ENCODE results near the gene CBLN3. TPM values are rescaled to one million over a fixed set of nuclear protein-coding genes. Genes with fewer than 3 reads are reported as not detected.

CBLN3 gene
- total RNA-seq, 1 donor from 2014 or later: 0.51 TPM

GRCh38 chr14:24378981-24379906, 50.2 kb downstream of the CBLN3 start:
- H3K27ac Mint-ChIP-seq (ENCODE audit: unreplicated experiment): no peak overlapping the region

GRCh38 chr14:24378327-24378726, 51.1 kb downstream of the CBLN3 start:
- H3K27me3 Mint-ChIP-seq (ENCODE audit: unreplicated experiment): peaks cover 5% of the 10 kb centered on the region
- H3K4me3 Mint-ChIP-seq (ENCODE audit: unreplicated experiment): no peak overlapping the region
- peaks cover 19% of the 10 kb centered on the region for H3K4me1 Mint-ChIP-seq (ENCODE audit: low read depth, unreplicated experiment)
- no peak for DNase-seq
- no peaks in the 10 kb centered on the region for H3K36me3 Mint-ChIP-seq (ENCODE audit: unreplicated experiment)
- TF ChIP-seq CTCF (IDR thresholded peaks at IDR 0.05; ENCODE audit: partially characterized antibody, unreplicated experiment): no peak
- peaks cover 3% of the 10 kb centered on the region for H3K9me3 Mint-ChIP-seq (ENCODE audit: unreplicated experiment)
- H3K27ac Mint-ChIP-seq (ENCODE audit: unreplicated experiment): no peak overlapping the region

More at GRCh38 chr14:24378981-24379906, 50.2 kb downstream of the CBLN3 start:
- Mint-ChIP-seq H3K9me3 (ENCODE audit: unreplicated experiment) (peaks cover 3% of the 10 kb centered on the region), H3K4me3 (ENCODE audit: unreplicated experiment) (no peak overlapping the region), H3K27me3 (ENCODE audit: unreplicated experiment) (peaks cover 5% of the 10 kb centered on the region), H3K4me1 (ENCODE audit: low read depth, unreplicated experiment) (peaks cover 19% of the 10 kb centered on the region), H3K36me3 (ENCODE audit: unreplicated experiment) (no peaks in the 10 kb centered on the region)
- DNase-seq: no peak
- TF ChIP-seq CTCF (IDR thresholded peaks at IDR 0.05; ENCODE audit: partially characterized antibody, unreplicated experiment): no peak

- TF ChIP-seq CTCF (IDR thresholded peaks at IDR 0.05; ENCODE audit: partially characterized antibody, unreplicated experiment): no peak
- H3K4me1 Mint-ChIP-seq (ENCODE audit: low read depth, unreplicated experiment): peaks cover 19% of the 10 kb centered on the region
- no peak overlapping the region for H3K27ac Mint-ChIP-seq (ENCODE audit: unreplicated experiment)
- no peak overlapping the region for H3K4me3 Mint-ChIP-seq (ENCODE audit: unreplicated experiment)
- H3K36me3 Mint-ChIP-seq (ENCODE audit: unreplicated experiment): no peaks in the 10 kb centered on the region
- DNase-seq: no peak
- peaks cover 5% of the 10 kb centered on the region for H3K27me3 Mint-ChIP-seq (ENCODE audit: unreplicated experiment)
- H3K9me3 Mint-ChIP-seq (ENCODE audit: unreplicated experiment): peaks cover 3% of the 10 kb centered on the region
These were observed 51.8 kb downstream of the CBLN3 start for GRCh38 chr14:24377657-24378056.

GRCh38 chr14:24377126-24377525, 52.3 kb downstream of the CBLN3 start:
- Mint-ChIP-seq H3K27ac (ENCODE audit: unreplicated experiment) (no peak overlapping the region), H3K27me3 (ENCODE audit: unreplicated experiment) (peaks cover 5% of the 10 kb centered on the region), H3K9me3 (ENCODE audit: unreplicated experiment) (peaks cover 3% of the 10 kb centered on the region), H3K4me3 (ENCODE audit: unreplicated experiment) (no peak overlapping the region), H3K4me1 (ENCODE audit: low read depth, unreplicated experiment) (peaks cover 19% of the 10 kb centered on the region), H3K36me3 (ENCODE audit: unreplicated experiment) (no peaks in the 10 kb centered on the region)
- no peak for DNase-seq
- TF ChIP-seq CTCF (IDR thresholded peaks at IDR 0.05; ENCODE audit: partially characterized antibody, unreplicated experiment): no peak

Other genes starting within 250 kb of the CBLN3 start
- 25.5 TPM for gene IPO4, start 240.9 kb downstream of the CBLN3 start, total RNA-seq (ENCODE audit: unreplicated experiment)
- gene TM9SF1, start 234.2 kb downstream of the CBLN3 start, total RNA-seq (ENCODE audit: unreplicated experiment): 35.0 TPM
- gene TSSK4, start 224.0 kb downstream of the CBLN3 start, total RNA-seq (ENCODE audit: unreplicated experiment): not detected
- 32.4 TPM for gene CHMP4A, start 216.2 kb downstream of the CBLN3 start, total RNA-seq (ENCODE audit: unreplicated experiment)
- 25.5 TPM for gene MDP1, start 213.6 kb downstream of the CBLN3 start, total RNA-seq (ENCODE audit: unreplicated experiment)
- 169 TPM for gene NEDD8, start 197.3 kb downstream of the CBLN3 start, total RNA-seq (ENCODE audit: unreplicated experiment)
- gene GMPR2, start 196.7 kb downstream of the CBLN3 start, total RNA-seq (ENCODE audit: unreplicated experiment): 55.8 TPM
- gene TINF2, start 187.0 kb downstream of the CBLN3 start, total RNA-seq (ENCODE audit: unreplicated experiment): 67.0 TPM
- gene TGM1, start 166.5 kb downstream of the CBLN3 start, total RNA-seq (ENCODE audit: unreplicated experiment): 4.2 TPM
- 30.3 TPM for gene RABGGTA, start 158.1 kb downstream of the CBLN3 start, total RNA-seq (ENCODE audit: unreplicated experiment)
- gene DHRS1, start 129.9 kb downstream of the CBLN3 start, total RNA-seq (ENCODE audit: unreplicated experiment): 25.1 TPM
- gene NOP9, start 129.8 kb downstream of the CBLN3 start, total RNA-seq (ENCODE audit: unreplicated experiment): 29.2 TPM
- gene CIDEB, start 121.7 kb downstream of the CBLN3 start, total RNA-seq (ENCODE audit: unreplicated experiment): 1.8 TPM
- 8.9 TPM for gene LTB4R2, start 119.5 kb downstream of the CBLN3 start, total RNA-seq (ENCODE audit: unreplicated experiment)
- gene LTB4R, start 118.2 kb downstream of the CBLN3 start, total RNA-seq (ENCODE audit: unreplicated experiment): 7.1 TPM
- not detected for gene ADCY4, start 94.6 kb downstream of the CBLN3 start, total RNA-seq (ENCODE audit: unreplicated experiment)
- not detected for gene RIPK3, start 89.7 kb downstream of the CBLN3 start, total RNA-seq (ENCODE audit: unreplicated experiment)
- 11.4 TPM for gene NFATC4, start 61.5 kb downstream of the CBLN3 start, total RNA-seq (ENCODE audit: unreplicated experiment)
- 33.5 TPM for gene NYNRIN, start 30.7 kb downstream of the CBLN3 start, total RNA-seq (ENCODE audit: unreplicated experiment)
- gene KHNYN, start 286 bp upstream of the CBLN3 start, total RNA-seq (ENCODE audit: unreplicated experiment): 28.9 TPM
- 70.4 TPM for gene SDR39U1, start 13.1 kb upstream of the CBLN3 start, total RNA-seq (ENCODE audit: unreplicated experiment)
- not detected for gene CMA1, start 78.6 kb upstream of the CBLN3 start, total RNA-seq (ENCODE audit: unreplicated experiment)
- not detected for gene CTSG, start 146.6 kb upstream of the CBLN3 start, total RNA-seq (ENCODE audit: unreplicated experiment)
- not detected for gene GZMH, start 180.0 kb upstream of the CBLN3 start, total RNA-seq (ENCODE audit: unreplicated experiment)
- gene GZMB, start 204.5 kb upstream of the CBLN3 start, total RNA-seq (ENCODE audit: unreplicated experiment): not detected

Data from glutamatergic neuron (in vitro differentiated cells).